Erythroblast (primary cell): ENCODE results near the gene BICC1.

ENCODE experiments used
- GATA1 ChIP-seq: IDR thresholded peaks from 2 replicates; pipeline ENCODE4 v1.6.1; 2011; ENCODE audit warnings: low read depth, mild to moderate bottlenecking, control low read depth, low read length, moderate library complexity
- POLR2A ChIP-seq: IDR thresholded peaks from 2 replicates; pipeline ENCODE4 v1.6.1; 2011; ENCODE audit warnings: mild to moderate bottlenecking, low read length

DNA sequence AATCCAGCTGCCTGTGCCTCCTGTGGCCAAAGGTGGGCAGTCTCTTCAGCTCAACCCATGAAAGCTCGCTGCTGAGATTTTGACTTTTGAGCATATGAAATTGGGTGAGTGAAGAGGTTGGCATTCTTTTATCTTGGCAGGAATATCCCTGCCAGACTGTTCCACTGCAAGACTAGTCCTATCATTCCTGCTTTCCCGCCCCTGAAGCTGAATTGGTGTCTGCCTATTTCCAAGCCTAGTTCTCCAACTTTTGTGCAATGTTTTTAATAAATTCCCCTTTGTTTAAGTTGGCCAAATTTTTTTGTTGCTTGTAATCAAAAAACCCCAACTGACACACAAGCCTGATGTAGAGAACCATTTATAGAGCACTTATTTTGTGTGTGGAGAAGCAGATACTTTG lies 34.8 kb upstream of the BICC1 start:
- TF ChIP-seq POLR2A (no peak), GATA1 (no peak)
